SK-N-SH treated with all-trans-retinoic acid at 6 μM for 48 hours (cell line): Measurements from ENCODE around the gene G6PC1.

ENCODE experiments used
- ATAC-seq: fragments of 200-7000 bp; cut with Tn5 transposase; 3 replicates; pipeline ENCODE4 v1.9.1; 2020; ENCODE audit warnings: mild to moderate bottlenecking, moderate library complexity
- BACH2 ChIP-seq: fragments of 250-450 bp; sonication (Bioruptor Pico); IDR thresholded peaks from 2 replicates; pipeline ENCODE4 v1.9.0; 2021; ENCODE audit warnings: mild to moderate bottlenecking, borderline replicate concordance
- CREB5 ChIP-seq: fragments of 250-450 bp; sonication (Bioruptor Pico); IDR thresholded peaks from 2 replicates; pipeline ENCODE4 v1.5.1; 2020; ENCODE audit warnings: low read depth, mild to moderate bottlenecking, moderate library complexity
- CSDC2 ChIP-seq: fragments of 250-450 bp; sonication (Bioruptor Pico); IDR thresholded peaks from 2 replicates; pipeline ENCODE4 v1.5.0; 2020; ENCODE audit warnings: mild to moderate bottlenecking, moderate library complexity
- CSRNP3 ChIP-seq: fragments of 250-450 bp; sonication (Bioruptor Pico); IDR thresholded peaks from 2 replicates; pipeline ENCODE4 v1.5.1; 2021; ENCODE audit warnings: mild to moderate bottlenecking, moderate library complexity
- ESRRG ChIP-seq: fragments of 250-450 bp; sonication (Bioruptor Pico); IDR thresholded peaks from 2 replicates; pipeline ENCODE4 v1.6.1; 2021; ENCODE audit warnings: mild to moderate bottlenecking
- GLIS3 ChIP-seq: fragments of 250-450 bp; sonication (Bioruptor Pico); IDR thresholded peaks from 2 replicates; pipeline ENCODE4 v1.5.0; 2020; ENCODE audit warnings: mild to moderate bottlenecking, moderate library complexity
- ISL1 ChIP-seq: fragments of 250-450 bp; sonication (Bioruptor Pico); IDR thresholded peaks from 2 replicates; pipeline ENCODE4 v2.1.2; 2022; ENCODE audit warnings: mild to moderate bottlenecking, moderate library complexity
- OSR1 ChIP-seq: fragments of 250-450 bp; sonication (Bioruptor Pico); IDR thresholded peaks from 2 replicates; pipeline ENCODE4 v1.8.0; 2022; ENCODE audit warnings: moderate library complexity, mild to moderate bottlenecking, inconsistent platforms
- PATZ1 ChIP-seq: fragments of 250-450 bp; sonication (Bioruptor Pico); IDR thresholded peaks from 2 replicates; pipeline ENCODE4 v1.8.0; 2020; ENCODE audit warnings: mild to moderate bottlenecking, moderate library complexity, borderline replicate concordance
- POU6F1 ChIP-seq: fragments of 250-450 bp; sonication (Bioruptor Pico); IDR thresholded peaks from 2 replicates; pipeline ENCODE4 v1.8.0; 2021; ENCODE audit warnings: low read depth, mild to moderate bottlenecking, moderate library complexity, borderline replicate concordance
- PPARA ChIP-seq: fragments of 250-450 bp; sonication (Bioruptor Pico); IDR thresholded peaks from 2 replicates; pipeline ENCODE4 v1.5.0; 2020; ENCODE audit warnings: mild to moderate bottlenecking, borderline replicate concordance
- RARB ChIP-seq: fragments of 250-450 bp; sonication (Bioruptor Pico); IDR thresholded peaks from 2 replicates; pipeline ENCODE4 v1.8.0; 2021; ENCODE audit warnings: mild to moderate bottlenecking, moderate library complexity
- SNAI2 ChIP-seq: fragments of 250-450 bp; sonication (Bioruptor Pico); IDR thresholded peaks from 2 replicates; pipeline ENCODE4 v1.5.0; 2020; ENCODE audit warnings: mild to moderate bottlenecking, moderate library complexity
- TCF4 ChIP-seq: fragments of 250-450 bp; sonication (Bioruptor Pico); IDR thresholded peaks from 2 replicates; pipeline ENCODE4 v1.8.0; 2021; ENCODE audit warnings: mild to moderate bottlenecking, moderate library complexity, borderline replicate concordance
- TOX ChIP-seq: fragments of 250-450 bp; sonication (Bioruptor Pico); IDR thresholded peaks from 2 replicates; pipeline ENCODE4 v1.8.0; 2021; ENCODE audit warnings: mild to moderate bottlenecking, moderate library complexity, borderline replicate concordance
- TSHZ2 ChIP-seq: fragments of 250-450 bp; sonication (Bioruptor Pico); IDR thresholded peaks from 2 replicates; pipeline ENCODE4 v1.5.0; 2020; ENCODE audit warnings: mild to moderate bottlenecking, moderate library complexity
- ZC3H10 ChIP-seq: fragments of 250-450 bp; sonication (Bioruptor Pico); IDR thresholded peaks from 2 replicates; pipeline ENCODE4 v1.5.1; 2021; ENCODE audit warnings: mild to moderate bottlenecking, moderate library complexity
- ZFP30 ChIP-seq: fragments of 450-650 bp; formaldehyde crosslinking; IDR thresholded peaks from 2 replicates; pipeline ENCODE4 v1.5.0; 2022; ENCODE audit warnings: mild to moderate bottlenecking, moderate library complexity
- ZNF70 ChIP-seq: fragments of 450-650 bp; formaldehyde crosslinking; IDR thresholded peaks from 2 replicates; pipeline ENCODE4 v1.5.0; 2020; ENCODE audit warnings: mild to moderate bottlenecking, moderate library complexity
- ZNF8 ChIP-seq: fragments of 450-650 bp; formaldehyde crosslinking; IDR thresholded peaks from 2 replicates; pipeline ENCODE4 v1.5.0; 2020; ENCODE audit warnings: mild to moderate bottlenecking, moderate library complexity

Gene G6PC1

GRCh38 chr17:42908872-42909700 is 8.5 kb downstream of the G6PC1 start:
- no peak for ATAC-seq
- TF ChIP-seq PPARA (CRISPR knock-in tag) (no peak), OSR1 (no peak), ZFP30 (CRISPR knock-in tag) (no peak), PATZ1 (CRISPR knock-in tag) (no peak), POU6F1 (no peak), ZNF8 (CRISPR knock-in tag) (no peak), ISL1 (CRISPR knock-in tag) (no peak), TCF4 (CRISPR knock-in tag) (no peak), TOX (CRISPR knock-in tag) (no peak), CREB5 (CRISPR knock-in tag) (no peak), GLIS3 (no peak), ZC3H10 (no peak), CSDC2 (CRISPR knock-in tag) (no peak), TSHZ2 (CRISPR knock-in tag) (no peak), ESRRG (CRISPR knock-in tag) (no peak), SNAI2 (CRISPR knock-in tag) (no peak)

GRCh38 chr17:42913522-42913921 is 12.9 kb downstream of the G6PC1 start:
- no peak for TF ChIP-seq CSRNP3 (CRISPR knock-in tag)
- TF ChIP-seq ISL1 (CRISPR knock-in tag): no peak
- no peak for TF ChIP-seq CREB5 (CRISPR knock-in tag)
- no peak for TF ChIP-seq ESRRG (CRISPR knock-in tag)
- TF ChIP-seq RARB (CRISPR knock-in tag): no peak
- no peak for TF ChIP-seq ZNF70
- TF ChIP-seq BACH2 (CRISPR knock-in tag): no peak
- no peak for TF ChIP-seq SNAI2 (CRISPR knock-in tag)
- no peak for TF ChIP-seq TSHZ2 (CRISPR knock-in tag)
- no peak for ATAC-seq
